H54 (cell line): ENCODE results near the gene CMPK2.

Experiments
- DNase-seq: peaks from one replicate; pipeline ENCODE4 v3.0.0; 2011; ENCODE audit warnings: low spot score, mixed read lengths; ENCODE audit not compliant: insufficient read length
- FAIRE-seq: peaks from 3 replicates; lab custom pipeline; 2011; peaks lifted over from hg19 to GRCh38; lab: Jason Lieb, UNC
- POLR2A ChIP-seq: IDR thresholded peaks from 2 replicates; pipeline ENCODE4 v1.6.1; 2011; ENCODE audit warnings: low read depth, mild to moderate bottlenecking, low read length

Gene CMPK2

GRCh38 chr2:6820903-6821584 lies 44.7 kb downstream of the CMPK2 start:
- TF ChIP-seq POLR2A = no peak
- no peak for DNase-seq
- no peak for FAIRE-seq

GRCh38 chr2:6820236-6820635 lies 45.5 kb downstream of the CMPK2 start:
- TF ChIP-seq POLR2A = no peak
- FAIRE-seq (no peak), DNase-seq (no peak)

- no peak for TF ChIP-seq POLR2A
- FAIRE-seq (no peak), DNase-seq (no peak)
Observed at GRCh38 chr2:6819668-6820067, 46.0 kb downstream of the CMPK2 start.

GRCh38 chr2:6818012-6818411 lies 47.7 kb downstream of the CMPK2 start:
- TF ChIP-seq POLR2A = no peak
- no peak for FAIRE-seq
- no peak for DNase-seq

GRCh38 chr2:6814869-6815268 lies 50.8 kb downstream of the CMPK2 start:
- no peak for TF ChIP-seq POLR2A
- FAIRE-seq = no peak

GRCh38 chr2:6814312-6814711 lies 51.4 kb downstream of the CMPK2 start:
- TF ChIP-seq POLR2A = no peak
- FAIRE-seq (no peak), DNase-seq (no peak)

More at GRCh38 chr2:6814869-6815268, 50.8 kb downstream of the CMPK2 start:
- DNase-seq = no peak

- FAIRE-seq (no peak), DNase-seq (no peak)
- no peak for TF ChIP-seq POLR2A
Observed at GRCh38 chr2:6813573-6813972, 52.1 kb downstream of the CMPK2 start.

GRCh38 chr2:6812857-6813530 lies 52.7 kb downstream of the CMPK2 start:
- no peak for TF ChIP-seq POLR2A
- no peak for DNase-seq
- FAIRE-seq = no peak

GRCh38 chr2:6810961-6811360 lies 54.7 kb downstream of the CMPK2 start:
- TF ChIP-seq POLR2A = no peak
- no peak for DNase-seq
- FAIRE-seq = no peak

GRCh38 chr2:6808426-6808825 lies 57.3 kb downstream of the CMPK2 start:
- no peak for TF ChIP-seq POLR2A
- FAIRE-seq (no peak), DNase-seq (no peak)

- DNase-seq = no peak
- no peak for FAIRE-seq
- TF ChIP-seq POLR2A = no peak
Observed at GRCh38 chr2:6806604-6807003, 59.1 kb downstream of the CMPK2 start.

GRCh38 chr2:6800553-6800952 lies 65.2 kb downstream of the CMPK2 start:
- DNase-seq (no peak), FAIRE-seq (no peak)
- TF ChIP-seq POLR2A = no peak
